Fibroblast of skin of back (primary cell): ENCODE data around the gene SGSM1.
A peak's percentile ranks its signal among the peaks of the same experiment; 100 is the strongest.

ENCODE experiments used
- DNase-seq: peaks from one replicate; pipeline ENCODE4 v3.0.0-alpha.2; 2013

SGSM1 gene

GRCh38 chr22:24806663-24807001, 621 bp downstream of the SGSM1 start:
- no peak for DNase-seq

- peak; percentile 12 for DNase-seq
Observed at GRCh38 chr22:24807284-24807950, 1.4 kb downstream of the SGSM1 start.

GRCh38 chr22:24809331-24809730, 3.3 kb downstream of the SGSM1 start:
- no peak for DNase-seq

- no peak for DNase-seq
Observed at GRCh38 chr22:24810043-24810749, 4.2 kb downstream of the SGSM1 start.

GRCh38 chr22:24812950-24813775, 7.2 kb downstream of the SGSM1 start:
- no peak for DNase-seq

GRCh38 chr22:24813861-24814770, 8.1 kb downstream of the SGSM1 start:
- no peak for DNase-seq

- no peak for DNase-seq
Observed at GRCh38 chr22:24816806-24817205, 10.8 kb downstream of the SGSM1 start.

- DNase-seq = no peak
Observed at GRCh38 chr22:24819487-24819886, 13.5 kb downstream of the SGSM1 start.

- DNase-seq = no peak
Observed at GRCh38 chr22:24819911-24820461, 14.0 kb downstream of the SGSM1 start.

- DNase-seq = no peak
Observed at GRCh38 chr22:24822471-24822870, 16.5 kb downstream of the SGSM1 start.

- no peak for DNase-seq
Observed at GRCh38 chr22:24823787-24824186, 17.8 kb downstream of the SGSM1 start.

- DNase-seq = no peak
Observed at GRCh38 chr22:24824250-24824649, 18.2 kb downstream of the SGSM1 start.

GRCh38 chr22:24824915-24825314, 18.9 kb downstream of the SGSM1 start:
- no peak for DNase-seq

- no peak for DNase-seq
Observed at GRCh38 chr22:24826710-24827285, 20.8 kb downstream of the SGSM1 start.

GRCh38 chr22:24827296-24827695, 21.3 kb downstream of the SGSM1 start:
- DNase-seq = no peak

GRCh38 chr22:24830205-24830979, 24.4 kb downstream of the SGSM1 start:
- DNase-seq = no peak

GRCh38 chr22:24831687-24832086, 25.7 kb downstream of the SGSM1 start:
- DNase-seq = no peak

- DNase-seq = no peak
Observed at GRCh38 chr22:24833881-24834495, 28.0 kb downstream of the SGSM1 start.

- DNase-seq = no peak
Observed at GRCh38 chr22:24834845-24835570, 29.0 kb downstream of the SGSM1 start.

- no peak for DNase-seq
Observed at GRCh38 chr22:24836282-24836681, 30.3 kb downstream of the SGSM1 start.
